IMR-90 (cell line): ENCODE results near the gene TNS1. TPM values are rescaled to one million over a fixed set of nuclear protein-coding genes. Genes with fewer than 3 reads are reported as not detected.
A peak's percentile ranks its signal among the peaks of the same experiment; 100 is the strongest.

ENCODE experiments used
- ATAC-seq: fragments of 200-7000 bp; cut with Tn5 transposase; 2 replicates; pipeline ENCODE4 v1.9.1; 2020; ENCODE audit warnings: low read depth, mild to moderate bottlenecking, moderate library complexity
- BruUV-seq: library from RNA; stranded (reverse); fragments of 400-500 nt; replicated peaks from 2 replicates; lab custom pipeline; 2021; lab: Mats Ljungman, UMichigan
- CTCF ChIA-PET: fragments of 300-600 bp; formaldehyde crosslinking; extraction: SDS; loops from one replicate; lab custom pipeline; 2021; ENCODE audit warnings: antibody characterized with exemption; lab: Yijun Ruan, JAX
- POLR2A ChIA-PET: fragments of 300-600 bp; sonication (Branson Sonifier 250); formaldehyde crosslinking; loops from one replicate; lab custom pipeline; 2022; ENCODE audit warnings: antibody characterized with exemption; ENCODE audit not compliant: unreplicated experiment; lab: Charles Lee
- DNase-seq: peaks from one replicate; pipeline ENCODE4 v3.0.0; 2013
- H2AFZ ChIP-seq: replicated peaks from 2 replicates; pipeline ENCODE3; 2013; ENCODE audit warnings: low read length, mild to moderate bottlenecking; ENCODE audit not compliant: poor library complexity
- H2AK5ac ChIP-seq: 2 replicates; pipeline ENCODE4 v1.6.1; 2013; ENCODE audit warnings: low read depth, low read length, inconsistent platforms
- H2AK9ac ChIP-seq: replicated peaks from 2 replicates; pipeline ENCODE3; 2013; ENCODE audit warnings: mild to moderate bottlenecking, low read depth, low read length, moderate library complexity; ENCODE audit not compliant: poor library complexity
- H2BK120ac ChIP-seq: 2 replicates; pipeline ENCODE4 v1.6.1; 2013; ENCODE audit warnings: low read depth, low read length, inconsistent platforms
- H2BK15ac ChIP-seq: 3 replicates; pipeline ENCODE4 v1.6.1; 2013; ENCODE audit warnings: low read depth, low read length, inconsistent platforms
- H2BK20ac ChIP-seq: 2 replicates; pipeline ENCODE4 v1.6.1; 2013; ENCODE audit warnings: low read depth, mild to moderate bottlenecking, inconsistent platforms, low read length, moderate library complexity
- H2BK5ac ChIP-seq: 2 replicates; pipeline ENCODE4 v1.6.1; 2013; ENCODE audit warnings: mild to moderate bottlenecking, low read depth, low read length, inconsistent platforms; ENCODE audit not compliant: poor library complexity, severe bottlenecking
- H3K14ac ChIP-seq: replicated peaks from 2 replicates; pipeline ENCODE4 v1.6.1; 2013; ENCODE audit warnings: low read depth, low read length, inconsistent platforms
- H3K18ac ChIP-seq: 2 replicates; pipeline ENCODE4 v1.6.1; 2013; ENCODE audit warnings: low read depth, low read length, control low read depth
- H3K23ac ChIP-seq: 2 replicates; pipeline ENCODE4 v1.6.1; 2013; ENCODE audit warnings: low read depth, low read length, inconsistent platforms
- H3K27ac ChIP-seq: 2 replicates; pipeline ENCODE4 v1.5.1; 2013; ENCODE audit warnings: mild to moderate bottlenecking, control low read depth, low read length; ENCODE audit not compliant: insufficient read depth
- H3K27me3 ChIP-seq: 2 replicates; pipeline ENCODE4 v1.6.1; 2013; ENCODE audit warnings: low read length; ENCODE audit not compliant: control insufficient read depth, insufficient read depth
- H3K36me3 ChIP-seq: 2 replicates; pipeline ENCODE4 v1.6.1; 2013; ENCODE audit warnings: low read length, mixed read lengths; ENCODE audit not compliant: control insufficient read depth, insufficient read depth
- H3K4ac ChIP-seq: 2 replicates; pipeline ENCODE4 v1.6.1; 2013; ENCODE audit warnings: low read depth, low read length, inconsistent platforms
- H3K4me1 ChIP-seq: 2 replicates; pipeline ENCODE4 v1.6.1; 2013; ENCODE audit warnings: low read length, mixed read lengths; ENCODE audit not compliant: control insufficient read depth, insufficient read depth
- H3K4me2 ChIP-seq: 2 replicates; pipeline ENCODE4 v1.6.1; 2013; ENCODE audit warnings: low read depth, mild to moderate bottlenecking, control low read depth, low read length, moderate library complexity
- H3K4me3 ChIP-seq: 2 replicates; pipeline ENCODE4 v1.5.1; 2013; ENCODE audit warnings: low read depth, mild to moderate bottlenecking, control low read depth, low read length, moderate library complexity; ENCODE audit not compliant: insufficient read depth
- H3K56ac ChIP-seq: 2 replicates; pipeline ENCODE4 v1.6.1; 2013; ENCODE audit warnings: low read length, inconsistent platforms; ENCODE audit not compliant: insufficient read depth; ENCODE audit errors: extremely low read depth
- H3K79me1 ChIP-seq, 2 experiments: 2 replicates each; pipeline ENCODE4 v1.6.1; 2013; ENCODE audit warnings: low read length in 2 of 2, inconsistent platforms in 1 of 2, low read depth in 1 of 2
- H3K9ac ChIP-seq: 2 replicates; pipeline ENCODE4 v1.6.1; 2013; ENCODE audit warnings: low read depth, low read length, control low read depth
- H3K9me1 ChIP-seq: 2 replicates; pipeline ENCODE4 v1.6.1; 2013; ENCODE audit warnings: low read length, inconsistent platforms; ENCODE audit not compliant: insufficient read depth
- H3K9me3 ChIP-seq: 2 replicates; pipeline ENCODE4 v1.6.1; 2013; ENCODE audit warnings: low read length; ENCODE audit not compliant: control insufficient read depth, insufficient read depth
- H4K20me1 ChIP-seq: 2 replicates; pipeline ENCODE4 v1.6.1; 2013; ENCODE audit warnings: low read length, inconsistent platforms; ENCODE audit not compliant: insufficient read depth
- H4K5ac ChIP-seq: 2 replicates; pipeline ENCODE4 v1.6.1; 2013; ENCODE audit warnings: mild to moderate bottlenecking, low read depth, low read length, control low read depth
- H4K8ac ChIP-seq, 2 experiments: 2 replicates each; pipeline ENCODE4 v1.6.1; 2013; ENCODE audit warnings: low read depth in 2 of 2, low read length in 2 of 2, control low read depth in 1 of 2, inconsistent platforms in 1 of 2
- H4K91ac ChIP-seq: 2 replicates; pipeline ENCODE4 v1.6.1; 2013; ENCODE audit warnings: low read depth, low read length, inconsistent platforms; ENCODE audit not compliant: insufficient read depth
- CHD1 ChIP-seq: IDR thresholded peaks from 2 replicates; pipeline ENCODE4 v1.6.1; 2012; ENCODE audit warnings: low read depth, low read length, improper control_type of control experiment
- ELK1 ChIP-seq: fragments of 150-350 bp; IDR thresholded peaks from 2 replicates; pipeline ENCODE4 v1.6.1; 2016; ENCODE audit warnings: low read depth, mild to moderate bottlenecking, low read length, moderate library complexity, borderline replicate concordance
- FOS ChIP-seq: fragments of 150-350 bp; IDR thresholded peaks from 2 replicates; pipeline ENCODE4 v1.6.1; 2016; ENCODE audit warnings: low read depth, low read length
- MAFK ChIP-seq: IDR thresholded peaks from 2 replicates; pipeline ENCODE4 v1.6.1; 2012; ENCODE audit warnings: low read depth, low read length, improper control_type of control experiment
- MAZ ChIP-seq: IDR thresholded peaks from 2 replicates; pipeline ENCODE4 v1.6.1; 2012; ENCODE audit warnings: low read depth, mild to moderate bottlenecking, low read length, improper control_type of control experiment, moderate library complexity, borderline replicate concordance
- MXI1 ChIP-seq: IDR thresholded peaks from 2 replicates; pipeline ENCODE4 v1.6.1; 2012; ENCODE audit warnings: low read depth, mild to moderate bottlenecking, low read length, moderate library complexity, borderline replicate concordance
- NFE2L2 ChIP-seq: fragments of 150-350 bp; IDR thresholded peaks from 2 replicates; pipeline ENCODE4 v1.6.1; 2016; ENCODE audit warnings: low read depth, mild to moderate bottlenecking, low read length
- POLR2A ChIP-seq: IDR thresholded peaks from 2 replicates; pipeline ENCODE4 v1.6.1; 2012; ENCODE audit warnings: mild to moderate bottlenecking, low read depth, low read length
- RAD21 ChIP-seq: IDR thresholded peaks from 2 replicates; pipeline ENCODE4 v1.6.1; 2012; ENCODE audit warnings: low read length, improper control_type of control experiment
- RCOR1 ChIP-seq: IDR thresholded peaks from 2 replicates; pipeline ENCODE4 v1.6.1; 2012; ENCODE audit warnings: mild to moderate bottlenecking, low read length, improper control_type of control experiment; ENCODE audit not compliant: insufficient replicate concordance
- RFX5 ChIP-seq: IDR thresholded peaks from 2 replicates; pipeline ENCODE4 v1.8.0; 2012; ENCODE audit warnings: low read depth, mild to moderate bottlenecking, low read length, moderate library complexity
- WGBS, 2 experiments: methylation state at CpG; one replicate each; pipeline versions ENCODE4 v1.1.5 to v1.1.7; 2013; ENCODE audit warnings: missing lambda C conversion rate in 2 of 2; ENCODE audit not compliant: insufficient read length in 1 of 2; ENCODE audit errors: extremely low coverage in 2 of 2; 5-methylcytosine and 5-hydroxymethylcytosine counted together
- dilution Hi-C: fragments of 300-500 bp; cut with HindIII; formaldehyde crosslinking; loops from one replicate; pipeline ENCODE4 v1.14.3; 2018; ENCODE audit warnings: low sequenced_read_pairs; ENCODE audit not compliant: unreplicated experiment
- in situ Hi-C: fragments of 300-500 bp; cut with MboI; formaldehyde crosslinking; loops from 3 replicates; pipeline ENCODE4 v1.14.3; 2019; ENCODE audit warnings: low sequenced_read_pairs, inconsistent platforms, mixed read lengths
- intact Hi-C: fragments of 100-400 bp; cut with micrococcal nuclease; formaldehyde crosslinking; loops from 2 replicates; pipeline ENCODE4 v1.10.0; 2022
- polyA plus RNA-seq, 3 experiments: library from polyadenylated mRNA; depleted of rRNA; stranded (reverse); fragments of >200 nt; gene quantifications; 2 replicates each; pipeline ENCODE4 v1.2.3, GENCODE V29; 2012; ENCODE audit warnings: low replicate concordance in 1 of 3
- total RNA-seq: library from RNA; depleted of rRNA; stranded (reverse); fragments of >200 nt; gene quantifications from 2 replicates; pipeline ENCODE4 v1.2.3, GENCODE V29; 2012
- TF ChIP-seq, protein P1 (sequence below): conservative IDR thresholded peaks from 2 replicates; pipeline ENCODE4 v1.5.1; 2012; ENCODE audit warnings: mild to moderate bottlenecking, low read depth, low read length, improper control_type of control experiment
- TF ChIP-seq, protein P2 (sequence below): fragments of 150-350 bp; IDR thresholded peaks from 2 replicates; pipeline ENCODE4 v1.6.1; 2017; ENCODE audit warnings: mild to moderate bottlenecking, antibody characterized with exemption, low read length, low read depth

Gene TNS1
- total and polyA plus RNA-seq, 2 of the 4 experiments (the other 2 are of a cell fraction) = 41.1 to 45.2 TPM

GRCh38 chr2:218008060-218009040, 5.6 kb upstream of the TNS1 start:
- in situ Hi-C loops (no loop called here), intact Hi-C loops (no loop called here), dilution Hi-C loops (no loop called here)
- peak overlapping the region; percentile 37 for H3K4ac ChIP-seq
- H3K9me3 ChIP-seq = no peaks in the 10 kb centered on the region
- WGBS, 2 experiments = no CpG with 5 or more reads among the region's 12 CpGs
- H2AFZ ChIP-seq = peak overlapping the region; percentile 76
- no peaks in the 10 kb centered on the region for H3K36me3 ChIP-seq
- H3K27ac ChIP-seq = peak overlapping the region; percentile 74
- H3K79me1 ChIP-seq = peaks cover 4 to 34% of the 10 kb centered on the region in 2 experiments
- H3K4me3 ChIP-seq = no peak overlapping the region
- peak overlapping the region; percentile 37; the same call in 1 of the 2 replicates for H4K5ac ChIP-seq
- BruUV-seq = no TSS peak
- H2BK5ac ChIP-seq = peak overlapping the region; percentile 40
- peak overlapping the region; percentile 50 for H3K18ac ChIP-seq
- peak overlapping the region; percentile 27 for H3K4me2 ChIP-seq
- H4K8ac ChIP-seq = peak overlapping the region; percentile 13 to 52; a peak in 1 of 4 replicates
- H3K56ac ChIP-seq = no peak overlapping the region
- ChIA-PET POLR2A (no interaction called here), CTCF (interaction anchor here (0.8 kb wide), 1 partner anchor 223 kb away, joined by 3 read pairs; no protein-coding TSS in a partner anchor)
- no peak overlapping the region for H2AK9ac ChIP-seq
- DNase-seq = peak; percentile 79
- H3K4me1 ChIP-seq = peaks cover 32% of the 10 kb centered on the region
- H4K20me1 ChIP-seq = no peaks in the 10 kb centered on the region
- no peak overlapping the region for H2BK20ac ChIP-seq
- 0 out of 2 replicates have a peak overlapping the region, but pooled peaks have one; percentile 1 for H3K9ac ChIP-seq
- H2BK15ac ChIP-seq = peak overlapping the region; percentile 58
- peak overlapping the region; percentile 90 for H2AK5ac ChIP-seq
- H3K9me1 ChIP-seq = peaks cover 16% of the 10 kb centered on the region
- peak overlapping the region; percentile 47; the same call in 1 of the 2 replicates for H4K91ac ChIP-seq
- H3K14ac ChIP-seq = no peak overlapping the region
- ATAC-seq = peak; percentile 35
- H3K27me3 ChIP-seq = peaks cover 5% of the 10 kb centered on the region; the same call in 1 of the 2 replicates
- H2BK120ac ChIP-seq = peak overlapping the region; percentile 50; the same call in 1 of the 2 replicates
- H3K23ac ChIP-seq = peak overlapping the region; percentile 6; the same call in 1 of the 2 replicates
- TF ChIP-seq RAD21 (no peak), MAFK (no peak), RFX5 (no peak), NFE2L2 (no peak), FOS (peak; percentile 17; the same call in 1 of the 2 replicates), ELK1 (no peak), RCOR1 (no peak), CHD1 (no peak), MAZ (peak; percentile 65), POLR2A (peak; percentile 47; the same call in 1 of the 2 replicates), MXI1 (no peak)
- TF ChIP-seq, protein P1, sequence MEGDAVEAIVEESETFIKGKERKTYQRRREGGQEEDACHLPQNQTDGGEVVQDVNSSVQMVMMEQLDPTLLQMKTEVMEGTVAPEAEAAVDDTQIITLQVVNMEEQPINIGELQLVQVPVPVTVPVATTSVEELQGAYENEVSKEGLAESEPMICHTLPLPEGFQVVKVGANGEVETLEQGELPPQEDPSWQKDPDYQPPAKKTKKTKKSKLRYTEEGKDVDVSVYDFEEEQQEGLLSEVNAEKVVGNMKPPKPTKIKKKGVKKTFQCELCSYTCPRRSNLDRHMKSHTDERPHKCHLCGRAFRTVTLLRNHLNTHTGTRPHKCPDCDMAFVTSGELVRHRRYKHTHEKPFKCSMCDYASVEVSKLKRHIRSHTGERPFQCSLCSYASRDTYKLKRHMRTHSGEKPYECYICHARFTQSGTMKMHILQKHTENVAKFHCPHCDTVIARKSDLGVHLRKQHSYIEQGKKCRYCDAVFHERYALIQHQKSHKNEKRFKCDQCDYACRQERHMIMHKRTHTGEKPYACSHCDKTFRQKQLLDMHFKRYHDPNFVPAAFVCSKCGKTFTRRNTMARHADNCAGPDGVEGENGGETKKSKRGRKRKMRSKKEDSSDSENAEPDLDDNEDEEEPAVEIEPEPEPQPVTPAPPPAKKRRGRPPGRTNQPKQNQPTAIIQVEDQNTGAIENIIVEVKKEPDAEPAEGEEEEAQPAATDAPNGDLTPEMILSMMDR = no peak
- TF ChIP-seq, protein P2, sequence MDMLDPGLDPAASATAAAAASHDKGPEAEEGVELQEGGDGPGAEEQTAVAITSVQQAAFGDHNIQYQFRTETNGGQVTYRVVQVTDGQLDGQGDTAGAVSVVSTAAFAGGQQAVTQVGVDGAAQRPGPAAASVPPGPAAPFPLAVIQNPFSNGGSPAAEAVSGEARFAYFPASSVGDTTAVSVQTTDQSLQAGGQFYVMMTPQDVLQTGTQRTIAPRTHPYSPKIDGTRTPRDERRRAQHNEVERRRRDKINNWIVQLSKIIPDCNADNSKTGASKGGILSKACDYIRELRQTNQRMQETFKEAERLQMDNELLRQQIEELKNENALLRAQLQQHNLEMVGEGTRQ = no peak
